ENCODE data around the gene TMEM263. TPM values are rescaled to one million over a fixed set of nuclear protein-coding genes. Genes with fewer than 3 reads are reported as not detected.

Gene TMEM263
- total and polyA plus RNA-seq, 9 of the 15 experiments (the other 6 are each of a cell fraction or from before 2014, with no cell fraction given): 12.6 to 36.7 (median 24.4) TPM

GRCh38 chr12:106984588-106985137 lies 29.0 kb downstream of the TMEM263 start (continued):
- TF ChIP-seq ZFX (CRISPR knock-in tag; IDR thresholded peaks at IDR 0.05) (no peak), MTA2 (IDR thresholded peaks at IDR 0.05; ENCODE audit: low read depth) (peak; percentile 64), THRA (IDR thresholded peaks at IDR 0.05) (no peak), HMGXB4 (CRISPR knock-in tag; IDR thresholded peaks at IDR 0.05) (no peak), PURB (CRISPR knock-in tag; IDR thresholded peaks at IDR 0.05; ENCODE audit: low read depth) (no peak), DDX20 (tag; IDR thresholded peaks at IDR 0.05; ENCODE audit: low read depth) (no peak), FOXK2 (conservative IDR thresholded peaks at IDR 0.05 in 1 of 2, IDR thresholded peaks at IDR 0.05 in 1 of 2; ENCODE audit: low read depth in 2 of 2) (peak; percentile 54 to 65; a peak in 3 of 4 replicates), PHB (CRISPR knock-in tag; IDR thresholded peaks at IDR 0.05) (no peak), ZBTB40 (IDR thresholded peaks at IDR 0.05) (no peak; the same call in 1 of the 2 replicates), ZBTB40 (CRISPR knock-in tag; IDR thresholded peaks at IDR 0.05) (no peak), ZNF589 (CRISPR knock-in tag; IDR thresholded peaks at IDR 0.05; ENCODE audit: low read depth) (peak; percentile 75), OTX1 (CRISPR knock-in tag; IDR thresholded peaks at IDR 0.05) (no peak), ZNF253 (CRISPR knock-in tag; conservative IDR thresholded peaks at IDR 0.05) (no peak)
